Measurements from ENCODE around the gene SCAMP1.

- no peak for TF ChIP-seq POLR2A (IDR thresholded peaks at IDR 0.05)
- TF ChIP-seq CTCF (IDR thresholded peaks at IDR 0.05 in 8 of 11, conservative IDR thresholded peaks at IDR 0.05 in 3 of 11): no peak
Measured at GRCh38 chr5:78500028-78500427, 139.6 kb downstream of the SCAMP1 start.

All from spleen (tissue), 7 donors.